ENCODE data around the gene KIF5C.
"Not testable (repeated sequence)": the region's sequence is repeated elsewhere in the genome, so short reads cannot be mapped to it uniquely, and the experiment has no call there.

Gene KIF5C

GRCh38 chr2:148967056-148967455 lies 92.0 kb downstream of the KIF5C start:
- DNase-seq, result no peak

GRCh38 chr2:148967578-148967977 lies 92.6 kb downstream of the KIF5C start:
- no peak for DNase-seq

DNA sequence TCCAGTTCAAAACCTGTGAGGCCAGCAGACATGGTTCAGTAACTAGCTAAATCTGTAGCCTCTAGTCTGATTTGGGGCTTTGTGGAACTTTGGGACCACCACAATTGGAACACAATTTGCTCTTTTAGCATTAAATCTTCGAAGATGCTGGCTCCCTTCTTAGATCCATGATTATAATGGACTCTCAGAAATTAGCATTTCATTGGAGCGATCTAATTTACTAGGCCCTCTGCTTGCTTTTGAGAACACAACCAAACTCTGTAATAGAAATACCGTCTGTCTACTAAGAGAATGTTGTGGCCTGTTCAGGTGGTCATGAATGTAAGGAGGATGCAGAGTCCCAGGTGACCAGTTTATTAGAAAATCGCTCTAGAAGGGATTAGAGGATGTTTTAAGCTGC lies 93.3 kb downstream of the KIF5C start:
- DNase-seq, result no peak

GRCh38 chr2:148968776-148969319 lies 93.8 kb downstream of the KIF5C start:
- no peak for DNase-seq

DNA sequence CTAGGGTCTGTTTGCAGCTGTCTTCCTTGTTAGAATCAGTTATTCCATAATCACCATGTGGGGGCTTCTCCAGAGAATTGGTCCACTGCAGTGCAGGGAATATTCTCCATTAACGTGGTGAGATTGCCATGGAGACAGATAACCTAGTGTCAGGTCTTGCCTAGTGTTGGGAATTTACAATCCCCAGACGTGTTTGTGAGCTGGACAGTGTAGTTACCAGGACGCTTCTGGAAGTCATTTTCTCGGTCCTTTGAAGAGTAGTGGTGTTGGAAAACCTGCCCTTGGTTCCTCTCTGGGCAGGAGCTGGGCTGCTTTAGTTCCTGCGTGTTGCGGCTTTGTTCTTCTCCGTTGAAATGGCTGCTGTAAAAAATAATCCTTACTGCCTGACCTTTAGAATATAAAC lies 94.6 kb downstream of the KIF5C start:
- DNase-seq, result no peak

DNA sequence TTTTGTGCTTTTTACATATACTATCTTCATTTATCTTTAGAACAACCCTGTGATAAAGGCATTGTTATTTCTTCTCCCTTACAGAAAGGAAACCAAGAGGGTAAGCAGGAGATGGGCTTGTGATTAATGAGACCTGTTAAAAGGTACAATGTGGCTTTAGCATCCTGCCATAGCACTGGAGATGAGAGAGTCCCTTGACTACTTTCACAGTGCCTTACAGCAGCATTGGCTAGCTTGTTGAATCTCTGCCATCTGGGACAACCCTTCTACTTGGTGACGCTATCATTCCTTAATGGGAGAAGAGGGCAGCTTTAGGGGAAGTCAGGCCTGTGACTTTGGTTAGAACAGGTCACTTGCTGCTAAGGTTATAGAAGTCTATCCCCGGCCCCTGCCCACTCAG lies 95.4 kb downstream of the KIF5C start:
- DNase-seq, result no peak

DNA sequence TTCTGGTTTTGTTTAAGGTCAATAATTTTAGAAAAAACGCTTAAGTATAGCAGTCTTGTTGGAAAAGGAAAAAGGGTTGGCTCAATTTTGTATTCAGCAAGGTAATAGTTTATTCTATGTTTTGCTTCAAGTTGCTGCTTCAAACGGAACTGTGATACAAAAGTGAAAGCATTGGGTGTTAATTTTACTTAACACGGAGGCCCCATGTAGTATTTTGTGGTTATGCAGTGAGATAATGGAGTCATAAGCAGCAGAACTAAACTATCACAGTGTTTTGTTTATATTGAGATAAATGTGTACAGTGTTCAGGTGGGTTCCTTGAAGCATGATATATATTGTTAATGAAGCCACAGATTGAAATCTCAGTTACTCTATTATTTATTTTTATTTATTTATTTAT lies 96.5 kb downstream of the KIF5C start:
- DNase-seq, result no peak

GRCh38 chr2:148974095-148974494 lies 99.1 kb downstream of the KIF5C start:
- DNase-seq, result no peak

GRCh38 chr2:148978026-148978685 lies 103.1 kb downstream of the KIF5C start:
- no peak for DNase-seq

DNA sequence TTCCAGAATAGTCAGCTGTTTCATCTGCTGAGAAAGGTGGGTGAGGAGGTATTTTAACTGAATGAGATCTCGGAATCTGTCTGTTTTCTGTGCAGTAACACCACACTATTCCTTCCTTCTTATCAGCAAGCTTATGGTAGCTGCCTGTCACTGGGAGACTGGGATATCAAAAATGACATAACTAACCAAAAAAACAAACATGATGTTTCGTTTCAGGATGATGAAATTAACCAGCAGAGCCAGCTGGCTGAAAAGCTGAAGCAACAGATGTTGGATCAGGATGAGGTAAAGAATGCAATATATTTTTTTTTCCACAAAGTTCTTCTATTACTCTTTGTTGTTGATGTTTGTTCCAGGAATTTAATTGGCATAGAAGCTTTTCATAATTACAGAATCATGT lies 103.7 kb downstream of the KIF5C start:
- no peak for DNase-seq

- no peak for DNase-seq
Observed at GRCh38 chr2:148979164-148979918, 104.3 kb downstream of the KIF5C start.

- DNase-seq, result no peak
Observed at GRCh38 chr2:148979919-148980277, 104.9 kb downstream of the KIF5C start.

DNA sequence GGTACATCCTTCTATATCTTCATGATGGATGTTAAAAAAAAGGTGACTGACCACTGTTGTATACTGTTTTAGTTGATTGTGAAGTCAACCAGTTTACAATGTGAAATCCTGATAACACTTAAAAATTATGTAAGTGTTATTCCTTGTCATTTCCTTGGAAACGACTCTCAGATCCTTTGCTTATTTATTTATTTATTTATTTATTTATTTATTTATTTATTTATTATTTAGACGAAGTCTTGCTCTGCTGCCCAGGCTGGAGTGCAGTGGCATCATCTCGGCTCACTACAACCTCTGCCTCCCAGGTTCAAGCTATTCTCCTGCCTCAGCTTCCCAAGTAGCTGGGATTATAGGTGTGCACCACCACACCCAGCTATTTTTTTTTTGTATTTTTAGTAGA lies 105.5 kb downstream of the KIF5C start:
- not testable (repeated sequence) for DNase-seq

GRCh38 chr2:148981324-148981723 lies 106.3 kb downstream of the KIF5C start:
- DNase-seq, result no peak

DNA sequence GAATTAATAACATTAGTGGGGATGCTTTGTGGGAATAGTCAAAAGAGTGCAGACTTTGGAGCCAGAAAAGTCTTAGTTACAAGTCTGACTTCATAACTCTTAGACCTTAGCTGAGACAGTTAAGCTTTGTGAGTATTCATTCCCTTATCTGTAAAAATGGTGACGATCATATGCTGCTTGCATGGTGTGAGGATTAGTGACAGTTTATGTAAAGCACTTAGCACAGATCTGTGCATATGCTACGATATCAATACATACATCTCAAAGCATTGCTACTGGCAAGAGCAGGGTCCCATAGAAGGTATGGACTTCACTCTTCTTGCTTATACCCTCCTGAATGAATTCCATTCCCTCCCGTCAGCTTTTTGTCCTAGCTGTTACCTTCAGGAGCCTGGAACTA lies 106.8 kb downstream of the KIF5C start:
- DNase-seq, result no peak

- DNase-seq, result no peak
Observed at GRCh38 chr2:148982282-148982681, 107.3 kb downstream of the KIF5C start.

DNA sequence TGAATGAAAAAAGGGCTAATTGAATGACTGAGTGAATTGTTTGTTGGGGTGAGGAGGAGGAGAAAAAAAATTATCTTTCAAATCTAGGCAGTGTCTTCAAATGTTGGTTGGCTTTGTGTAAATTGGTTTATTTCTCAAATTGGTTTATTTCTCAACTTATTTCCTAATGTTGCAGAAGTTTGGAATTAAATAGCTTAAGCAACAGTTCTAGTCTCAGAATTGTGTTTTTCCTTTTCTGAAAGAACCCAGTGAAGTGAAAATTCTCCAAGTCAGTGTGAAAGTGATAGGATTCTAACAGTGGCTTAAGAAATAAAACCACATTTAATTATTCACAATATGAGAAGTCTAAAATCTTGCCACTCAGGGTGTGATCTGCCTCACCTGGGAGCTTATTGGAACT lies 108.9 kb downstream of the KIF5C start:
- DNase-seq, result no peak

- DNase-seq, result no peak
Observed at GRCh38 chr2:148984449-148984848, 109.4 kb downstream of the KIF5C start.

DNA sequence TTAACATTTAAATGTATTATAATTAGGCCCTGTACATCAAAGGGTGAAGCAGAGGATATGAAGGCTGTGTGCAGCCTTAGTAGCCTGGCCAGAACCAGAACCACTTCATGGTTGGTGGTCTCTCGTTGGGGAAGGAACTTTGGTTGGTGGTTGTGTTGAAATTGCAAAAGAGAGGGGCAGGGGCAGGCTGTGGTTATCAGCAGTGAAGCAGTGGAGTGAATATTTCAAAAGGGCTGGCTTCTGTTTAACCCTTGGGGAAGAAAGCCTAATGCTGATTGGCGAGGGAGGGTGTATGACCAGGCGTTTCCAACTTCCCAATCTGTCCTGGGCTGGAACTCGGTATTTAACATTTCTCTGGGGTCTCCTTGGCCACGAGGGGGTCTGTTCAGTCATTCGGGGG lies 112.3 kb downstream of the KIF5C start:
- no peak for DNase-seq

GRCh38 chr2:148988337-148988736 lies 113.3 kb downstream of the KIF5C start:
- no peak for DNase-seq

- peak; percentile 45 for DNase-seq
Observed at GRCh38 chr2:148989882-148990493, 115.0 kb downstream of the KIF5C start.

DNA sequence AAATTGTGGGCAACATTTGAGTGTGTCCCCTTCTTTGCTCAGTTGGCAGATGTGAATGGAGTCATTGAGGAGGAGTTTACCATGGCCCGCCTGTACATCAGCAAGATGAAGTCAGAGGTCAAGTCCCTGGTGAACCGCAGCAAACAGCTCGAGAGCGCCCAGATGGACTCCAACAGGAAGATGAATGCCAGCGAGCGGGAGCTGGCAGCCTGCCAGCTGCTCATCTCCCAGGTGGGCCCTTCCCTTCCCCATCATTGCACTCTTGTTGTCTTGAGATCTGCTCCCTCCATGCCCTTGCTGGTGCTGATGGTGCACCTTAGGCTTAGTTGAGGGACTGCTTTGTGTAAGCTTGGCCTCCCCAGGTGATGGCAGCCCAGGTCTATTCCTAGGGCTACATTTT lies 115.9 kb downstream of the KIF5C start:
- no peak for DNase-seq

GRCh38 chr2:148992448-148992847 lies 117.4 kb downstream of the KIF5C start:
- DNase-seq, result no peak

- no peak for DNase-seq
Observed at GRCh38 chr2:148993351-148993750, 118.3 kb downstream of the KIF5C start.
